Left renal cortex interstitium (tissue), 4 donors: ENCODE measurements around the gene KIAA1217. TPM values are rescaled to one million over a fixed set of nuclear protein-coding genes. Genes with fewer than 3 reads are reported as not detected.

Source experiments
- DNase-seq, 4 donors: peaks; one replicate each; pipeline ENCODE4 v3.0.0-alpha.2; 2013; ENCODE audit warnings: low read depth in 4 of 4, low spot score in 2 of 4, missing footprints in 1 of 4
- polyA plus RNA-seq, 4 donors: library from polyadenylated mRNA; unstranded; fragments of 120-200 nt; gene quantifications; one replicate each; pipeline ENCODE4 v1.2.1, GENCODE V29; 2013; ENCODE audit not compliant: insufficient read length in 4 of 4

Gene KIAA1217
- polyA plus RNA-seq, 4 donors, result 67.5 to 106 (median 86.3) TPM

DNA sequence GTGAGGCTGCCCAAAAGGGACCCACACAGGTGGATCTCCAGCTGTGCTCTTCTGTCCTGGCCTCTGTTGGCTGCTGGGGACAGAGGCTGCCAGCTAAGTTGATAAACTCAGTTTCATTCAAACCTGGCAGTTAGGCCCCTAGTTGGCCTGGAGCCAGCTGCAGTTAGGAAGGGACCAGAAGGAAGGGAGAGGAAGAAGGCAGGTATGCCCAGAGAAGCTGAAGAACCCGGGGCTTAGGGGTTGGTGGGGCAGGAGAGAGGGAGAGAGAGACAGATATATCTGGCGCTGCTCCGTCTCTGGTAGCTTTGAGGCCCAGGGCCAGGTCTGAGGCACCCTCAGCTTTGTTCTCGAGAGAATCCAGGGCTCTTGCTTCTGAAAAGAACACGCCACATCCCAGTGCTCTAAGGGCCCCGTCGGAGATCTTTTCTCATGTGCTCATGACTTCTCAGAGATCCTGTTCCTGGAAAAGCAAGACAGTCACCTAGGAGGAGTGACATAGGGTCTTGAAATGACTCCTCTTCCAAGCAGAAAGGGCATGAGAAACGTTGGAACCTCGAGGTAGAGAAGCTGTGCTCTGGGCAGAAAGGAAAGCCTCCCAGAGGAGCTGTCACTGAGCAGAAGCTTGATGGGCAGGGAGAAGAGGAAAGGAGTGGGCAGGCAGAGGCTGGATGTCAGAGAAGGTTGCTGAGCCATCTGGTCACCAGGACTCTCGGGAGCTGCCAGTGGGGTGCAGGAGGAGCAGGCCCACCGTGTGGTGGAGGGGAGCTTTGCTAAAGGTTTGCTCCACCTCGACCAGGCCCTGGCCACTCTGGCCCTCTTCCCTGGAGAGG is 361.1 kb downstream of the KIAA1217 start:
- no peak for DNase-seq

DNA sequence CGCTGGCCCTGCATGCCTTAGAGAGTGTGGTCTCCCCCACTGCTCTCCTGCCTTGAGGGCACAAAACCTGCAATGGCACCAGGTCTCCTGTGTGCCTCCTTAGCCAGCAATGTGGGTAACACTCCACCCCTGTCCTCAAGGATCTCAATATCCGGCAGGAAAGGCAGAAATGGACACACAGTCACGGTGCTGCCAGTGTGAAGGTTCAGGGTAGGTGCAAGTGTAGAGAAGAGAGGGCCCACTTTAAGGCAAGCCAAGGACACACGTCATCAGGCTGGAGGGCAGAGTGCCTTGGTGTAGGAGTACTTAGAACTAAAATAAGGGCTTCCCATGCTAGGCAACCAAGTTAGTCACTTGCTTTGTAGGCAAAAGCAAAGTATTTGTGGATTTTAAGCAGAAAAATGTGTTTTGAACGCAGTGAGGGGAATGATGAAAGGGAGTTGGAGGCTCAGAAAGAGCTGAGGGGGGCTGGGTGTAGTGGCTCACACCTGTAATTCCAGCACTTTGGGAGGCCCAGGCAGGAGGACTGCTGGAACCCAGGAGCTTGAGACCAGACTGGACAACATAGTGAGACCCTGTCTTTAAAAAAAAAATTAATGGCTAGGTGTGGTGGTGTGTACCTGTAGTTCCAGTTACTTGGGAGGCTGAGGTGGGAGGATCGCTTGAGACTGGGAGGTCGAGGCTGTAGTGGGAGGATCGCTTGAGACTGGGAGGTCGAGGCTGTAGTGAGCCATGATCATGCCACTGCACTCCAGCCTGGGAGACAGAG is 361.9 kb downstream of the KIAA1217 start:
- no peak for DNase-seq

DNA sequence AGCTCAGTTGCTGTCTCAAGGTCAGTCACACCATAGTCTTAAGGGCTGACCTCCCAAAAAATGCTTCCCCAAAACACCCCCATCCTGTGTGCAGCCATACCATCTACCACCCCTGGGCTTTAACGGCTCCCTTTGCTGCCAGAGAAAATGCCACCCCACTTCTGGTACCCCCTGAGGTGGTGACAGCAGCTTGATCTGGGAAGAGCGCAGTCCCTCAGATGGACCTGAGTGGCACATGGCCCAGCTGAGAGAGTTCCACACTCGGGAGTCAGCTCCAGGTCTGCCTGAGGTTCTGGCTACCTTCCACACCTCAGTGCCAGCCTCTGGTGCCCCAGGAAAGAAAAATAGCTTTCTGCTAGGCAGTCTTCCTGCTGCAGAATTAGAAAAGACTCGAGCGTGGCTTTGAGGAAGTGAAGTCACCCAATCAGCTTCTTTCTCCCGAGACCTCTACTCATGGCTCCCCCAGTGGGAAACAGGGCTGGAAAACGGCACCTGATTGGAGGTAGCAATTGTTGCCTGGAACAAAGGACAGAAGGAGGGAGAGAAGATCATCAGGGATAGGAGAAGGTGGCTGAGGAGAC is 363.0 kb downstream of the KIAA1217 start:
- no peak for DNase-seq

DNA sequence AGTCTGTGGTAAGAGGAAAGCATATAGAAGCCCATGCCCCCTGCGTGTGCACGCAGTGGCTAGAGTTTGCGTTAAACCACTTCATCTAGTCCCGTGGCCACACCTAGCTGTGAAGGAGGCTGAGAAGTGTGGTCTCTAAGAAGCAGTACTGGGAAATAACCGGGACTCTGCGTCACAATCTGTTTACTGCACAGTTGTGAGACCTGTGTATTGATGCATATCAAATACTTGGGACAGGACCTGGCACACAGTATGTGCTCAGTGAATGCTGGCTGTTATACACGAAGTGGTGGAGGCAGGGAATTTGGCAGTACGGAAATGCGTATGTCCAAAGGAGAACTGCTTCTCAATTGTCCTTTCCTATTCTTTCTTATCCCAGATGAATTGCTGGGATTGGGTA is 365.2 kb downstream of the KIAA1217 start:
- DNase-seq, result no peak

DNA sequence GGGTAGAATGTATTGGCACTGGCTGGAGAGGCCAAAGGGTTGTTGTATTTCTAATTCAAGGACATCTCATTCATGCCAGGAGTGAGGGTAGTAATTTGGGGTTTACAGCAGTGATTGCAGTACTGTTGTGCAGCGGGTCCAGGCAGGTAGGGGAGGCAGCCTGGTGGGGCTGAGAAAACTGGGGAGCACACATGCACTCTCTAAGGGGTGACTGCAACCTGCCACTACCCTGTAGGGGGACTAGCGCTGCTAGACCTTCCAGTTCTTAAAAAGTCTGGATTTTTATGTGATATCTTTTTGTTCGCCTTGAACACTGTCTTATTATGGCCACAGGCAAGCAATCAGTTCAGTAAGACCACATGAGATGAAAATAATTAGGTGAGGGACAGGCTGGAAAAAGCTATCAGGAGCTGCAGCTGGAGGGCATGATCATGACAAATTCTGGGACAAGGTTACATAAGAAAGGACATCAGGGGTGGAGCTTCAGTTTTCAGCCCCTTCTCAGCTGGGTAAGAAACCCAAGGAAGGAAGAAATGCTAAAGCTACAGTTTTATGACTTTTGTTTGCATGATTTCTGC is 365.7 kb downstream of the KIAA1217 start:
- no peak for DNase-seq

DNA sequence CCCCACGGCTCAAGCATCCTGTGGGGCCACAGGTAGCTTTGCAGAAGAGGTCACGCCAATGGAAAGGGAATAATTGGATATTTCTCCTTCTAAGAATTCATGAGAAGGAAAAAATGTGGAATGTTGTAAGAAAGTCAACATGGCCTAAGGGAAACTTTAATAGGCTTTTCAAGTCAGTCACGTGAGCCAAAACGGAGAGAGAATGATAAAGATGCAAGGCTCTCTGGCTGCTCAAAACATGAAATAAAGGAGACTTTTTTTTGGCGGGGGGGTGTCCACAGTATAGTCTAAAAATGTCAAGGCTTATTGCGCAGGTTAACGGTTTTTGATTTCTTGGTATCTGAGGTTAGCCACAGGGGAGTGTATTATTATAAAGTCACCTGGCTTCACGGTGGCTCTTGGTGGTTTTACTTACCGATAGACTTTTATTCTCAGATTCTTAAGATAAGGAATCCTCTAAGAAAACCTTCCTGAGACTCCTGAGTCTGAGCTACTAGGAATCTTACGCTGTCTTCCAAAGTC is 366.6 kb downstream of the KIAA1217 start:
- no peak for DNase-seq

DNA sequence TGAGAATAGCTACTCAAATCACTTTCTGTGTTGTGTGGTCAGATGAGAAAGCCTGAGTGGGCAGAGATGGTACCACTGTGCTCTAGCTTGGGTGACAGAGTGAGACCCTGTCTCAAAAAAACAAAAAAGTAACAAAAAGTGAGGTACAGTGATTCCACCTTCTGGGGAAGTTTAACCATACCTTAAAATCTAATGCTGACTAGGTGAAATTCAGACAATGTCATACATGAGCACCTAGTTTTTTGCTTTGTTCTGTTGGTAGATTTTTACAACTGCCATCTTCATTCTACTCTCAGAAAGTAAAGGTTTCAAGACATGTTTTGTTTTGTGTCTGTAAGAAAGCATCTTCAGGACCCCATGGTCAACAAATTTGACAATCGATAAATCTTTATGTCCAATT is 370.5 kb downstream of the KIAA1217 start:
- no peak for DNase-seq

DNA sequence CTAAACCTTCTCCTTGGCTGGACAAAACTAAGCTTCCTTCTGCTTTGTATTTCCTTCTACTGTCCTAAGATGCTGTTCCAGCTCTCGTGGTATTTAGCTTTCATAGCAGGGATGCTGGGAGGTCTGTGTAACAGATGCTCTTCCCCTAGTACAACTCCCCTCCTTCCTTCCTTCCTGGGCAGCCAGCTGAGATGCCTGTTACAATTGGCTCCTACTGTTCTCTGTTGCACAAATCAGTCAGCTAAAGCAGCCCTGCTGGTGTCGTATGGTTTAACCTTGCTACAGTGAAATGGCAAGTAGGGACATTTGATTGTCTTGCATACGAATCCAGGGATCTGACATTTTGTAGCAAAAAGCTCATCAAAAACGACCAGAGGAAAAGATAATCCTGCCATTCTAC is 371.0 kb downstream of the KIAA1217 start:
- DNase-seq, result no peak

DNA sequence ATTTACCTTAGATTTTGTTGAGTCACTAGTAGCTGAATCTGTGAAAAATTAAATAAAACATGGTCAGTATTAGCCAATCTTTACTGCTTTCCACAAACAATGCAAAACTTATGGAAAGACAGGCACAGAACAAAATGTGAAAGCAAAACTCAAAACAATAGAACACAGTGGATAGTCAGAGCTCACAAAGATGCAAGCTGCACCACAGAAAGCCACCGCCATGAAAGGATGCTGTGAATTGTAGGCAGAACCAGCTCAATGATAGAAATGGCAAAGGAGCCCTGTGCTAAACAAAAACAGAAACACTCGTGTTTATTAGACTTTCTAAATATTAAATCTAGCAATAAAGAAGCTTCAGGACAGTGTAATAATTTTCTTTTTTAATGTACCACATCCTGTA is 380.3 kb downstream of the KIAA1217 start:
- no peak for DNase-seq

DNA sequence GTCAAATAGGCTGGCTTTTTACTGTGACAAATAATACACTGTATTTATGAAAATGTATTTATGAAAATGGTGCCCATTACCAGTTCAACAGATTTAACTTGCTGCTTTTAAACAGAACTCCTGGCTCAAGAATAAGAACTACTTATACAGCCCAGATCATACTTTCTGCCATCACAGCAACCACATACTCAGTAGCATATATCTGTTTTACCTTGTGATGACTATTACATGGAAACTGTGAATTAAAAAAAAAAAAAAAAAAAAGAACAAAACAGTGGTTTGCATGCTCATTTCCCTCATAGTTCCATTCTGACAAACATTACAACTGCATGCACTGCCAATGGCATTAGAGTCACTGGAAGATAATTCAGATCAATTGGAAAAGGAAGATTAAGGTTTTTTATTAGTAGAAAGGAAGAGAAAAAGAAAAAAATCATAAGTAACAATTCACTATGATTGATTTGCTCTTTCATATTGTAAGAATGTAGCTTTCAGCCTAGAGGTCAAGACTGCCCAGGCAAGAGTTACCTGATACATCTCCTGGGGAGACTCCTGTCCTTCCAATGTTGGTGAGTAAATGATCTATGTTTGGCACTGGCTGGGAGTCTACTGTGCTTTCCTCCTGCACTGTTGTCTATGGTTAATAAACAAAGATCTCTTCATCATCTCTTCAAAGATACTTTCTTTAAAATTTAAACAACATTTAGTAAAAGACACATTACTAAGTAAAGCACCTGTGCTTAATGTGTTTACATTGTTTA is 381.9 kb downstream of the KIAA1217 start:
- DNase-seq, result no peak

DNA sequence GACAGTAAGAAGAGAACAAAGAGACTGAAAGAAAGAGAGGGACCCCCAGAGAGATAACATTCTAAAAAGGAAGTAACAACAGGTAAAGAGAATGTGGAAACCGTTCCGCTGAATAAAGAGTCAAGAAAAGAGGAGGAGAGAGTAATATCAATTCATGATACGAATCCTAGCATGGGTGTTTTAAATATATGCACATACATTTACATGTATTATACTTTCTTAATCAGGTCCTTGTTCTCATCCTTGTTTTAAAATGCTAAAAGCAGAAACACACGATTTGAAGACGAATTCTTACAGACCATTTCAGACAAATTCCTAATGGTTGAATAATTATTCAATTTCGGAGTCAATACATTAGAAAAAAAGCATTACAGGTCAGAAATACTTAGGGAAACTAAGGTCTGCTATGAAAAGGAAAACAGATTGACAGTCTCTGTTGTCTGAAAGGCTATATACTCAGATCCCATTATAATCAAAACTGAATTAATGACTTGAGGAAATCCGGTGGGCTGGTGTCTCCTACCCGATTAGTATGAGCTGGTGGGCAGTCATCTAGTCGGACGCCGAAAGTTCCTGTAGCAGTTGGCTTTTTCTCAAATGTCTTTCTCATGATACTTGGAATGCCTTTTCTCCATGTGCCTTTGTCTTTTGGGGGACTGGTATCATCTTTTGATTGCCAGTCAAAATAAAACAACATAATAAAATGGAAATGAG is 387.4 kb downstream of the KIAA1217 start:
- no peak for DNase-seq

DNA sequence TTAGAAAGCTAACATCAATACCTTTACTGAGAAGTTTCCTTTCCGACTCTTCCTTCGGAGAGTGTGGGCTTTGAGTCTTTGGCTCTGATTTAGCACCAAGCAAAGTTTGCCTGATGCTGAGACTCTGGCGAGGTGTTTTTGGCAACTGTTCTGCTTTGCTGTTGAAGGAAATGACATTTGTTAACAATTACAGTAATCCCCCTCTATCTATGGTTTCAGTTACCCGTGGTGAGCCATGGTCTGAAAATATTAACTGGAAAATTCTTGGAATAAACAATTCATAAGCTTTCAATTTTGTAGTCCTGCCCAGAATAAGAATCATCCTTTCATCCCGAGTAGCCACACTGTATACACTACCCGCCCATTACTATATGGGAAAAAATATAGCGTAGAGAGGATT is 388.5 kb downstream of the KIAA1217 start:
- DNase-seq, result no peak
